Thyroid gland (tissue), 4 donors: ENCODE measurements around the gene KREMEN1. TPM values are rescaled to one million over a fixed set of nuclear protein-coding genes. Genes with fewer than 3 reads are reported as not detected.

Experiments
- DNase-seq, 2 donors: peaks; one replicate each; pipeline ENCODE4 v3.0.0-alpha.2; 2019
- H3K27ac ChIP-seq, 3 donors: fragments of 200-600 bp; sonication (generic); 1 replicate in 2 of 3; 2 replicates in 1 of 3; pipeline ENCODE4 v1.5.1; 2016 to 2019; ENCODE audit warnings: mild to moderate bottlenecking in 1 of 3, moderate library complexity in 1 of 3
- H3K27me3 ChIP-seq: fragments of 200-600 bp; sonication (generic); one replicate; pipeline ENCODE4 v1.5.1; 2019
- H3K36me3 ChIP-seq, 2 donors: fragments of 200-600 bp; sonication (generic); one replicate each; pipeline ENCODE4 v1.5.1; 2016 to 2019
- H3K4me1 ChIP-seq, 2 donors: fragments of 200-600 bp; sonication (generic); one replicate each; pipeline ENCODE4 v1.5.1; 2017 to 2019
- H3K4me3 ChIP-seq, 3 donors: fragments of 200-600 bp; sonication (generic); replicated peaks in 1 of 3; 1 replicate in 2 of 3; 2 replicates in 1 of 3; pipeline ENCODE4 v1.5.1; 2016; ENCODE audit warnings: mild to moderate bottlenecking in 1 of 3
- H3K9me3 ChIP-seq: fragments of 200-600 bp; sonication (generic); one replicate; pipeline ENCODE4 v1.5.1; 2017
- CTCF ChIP-seq, 6 experiments: fragments of 200-600 bp in 3 of 6; fragments of 450-650 bp in 3 of 6; sonication (generic) in 3 of 6; IDR thresholded peaks; one replicate each; pipeline ENCODE4 v1.5.1; 2016 to 2019; ENCODE audit warnings: antibody characterized with exemption in 6 of 6, mild to moderate bottlenecking in 2 of 6, inconsistent platforms in 1 of 6, moderate library complexity in 1 of 6
- POLR2A ChIP-seq, 2 donors: fragments of 450-650 bp; IDR thresholded peaks; one replicate each; pipeline ENCODE4 v1.6.1; 2017; ENCODE audit warnings: antibody characterized with exemption in 2 of 2, mild to moderate bottlenecking in 2 of 2, moderate library complexity in 1 of 2
- WGBS, 2 donors: methylation state at CpG; one replicate each; pipeline ENCODE4 v1.1.5; 2017; 5-methylcytosine and 5-hydroxymethylcytosine counted together
- intact Hi-C: fragments of 100-400 bp; cut with DNase I; formaldehyde crosslinking; loops from one replicate; pipeline ENCODE4 v1.15.1; 2023
- total RNA-seq, 4 donors: library from RNA; depleted of rRNA; stranded (reverse); fragments of >200 nt; gene quantifications; one replicate each; pipeline ENCODE4 v1.2.3, GENCODE V29; 2016

KREMEN1 gene
- total RNA-seq, 4 donors from 2014 or later: 18.1 to 27.1 (median 25.6) TPM

- WGBS, 2 donors: 24 to 31% methylated on average over 5 of the region's 5 CpGs
- intact Hi-C loops: no loop called here
- Histone ChIP-seq H3K4me3 (no peak overlapping the region), H3K4me1 (peaks cover 13 to 14% of the 10 kb centered on the region in 2 donors), H3K9me3 (no peaks in the 10 kb centered on the region), H3K27ac (peak overlapping the region; percentile 70 to 83 (median 76)), H3K27me3 (no peaks in the 10 kb centered on the region), H3K36me3 (no peaks in the 10 kb centered on the region)
- DNase-seq: peak; percentile 33 to 39
- TF ChIP-seq CTCF (IDR thresholded peaks at IDR 0.05) (no peak), POLR2A (IDR thresholded peaks at IDR 0.05) (no peak)
Observed at GRCh38 chr22:29121124-29121523, 48.3 kb downstream of the KREMEN1 start.

GRCh38 chr22:29122041-29122440 lies 49.2 kb downstream of the KREMEN1 start:
- H3K4me3 ChIP-seq: no peak overlapping the region
- DNase-seq: no peak
- no peak overlapping the region for H3K27ac ChIP-seq
- no peaks in the 10 kb centered on the region for H3K36me3 ChIP-seq
- intact Hi-C loops: no loop called here
- TF ChIP-seq CTCF (IDR thresholded peaks at IDR 0.05): no peak
- no peak for TF ChIP-seq POLR2A (IDR thresholded peaks at IDR 0.05)
- no peaks in the 10 kb centered on the region for H3K9me3 ChIP-seq
- no peaks in the 10 kb centered on the region for H3K27me3 ChIP-seq
- peaks cover 21 to 22% of the 10 kb centered on the region in 2 donors for H3K4me1 ChIP-seq

GRCh38 chr22:29124777-29125442 lies 52.1 kb downstream of the KREMEN1 start:
- Histone ChIP-seq H3K36me3 (no peaks in the 10 kb centered on the region), H3K27me3 (no peaks in the 10 kb centered on the region), H3K4me3 (no peak overlapping the region), H3K27ac (no peak overlapping the region), H3K4me1 (peaks cover 25 to 41% of the 10 kb centered on the region in 2 donors), H3K9me3 (no peaks in the 10 kb centered on the region)
- 88 to 93% methylated on average over 10 of the region's 10 CpGs for WGBS, 2 donors
- no peak for DNase-seq
- TF ChIP-seq POLR2A (IDR thresholded peaks at IDR 0.05) (no peak), CTCF (IDR thresholded peaks at IDR 0.05) (no peak)
- intact Hi-C loops: no loop called here

- intact Hi-C loops: no loop called here
- DNase-seq: no peak
- no peak overlapping the region for H3K27ac ChIP-seq
- no peaks in the 10 kb centered on the region for H3K36me3 ChIP-seq
- H3K9me3 ChIP-seq: no peaks in the 10 kb centered on the region
- WGBS, 2 donors: 84 to 89% methylated on average over 2 of the region's 2 CpGs
- no peaks in the 10 kb centered on the region for H3K27me3 ChIP-seq
- TF ChIP-seq CTCF (IDR thresholded peaks at IDR 0.05) (no peak), POLR2A (IDR thresholded peaks at IDR 0.05) (no peak)
- peaks cover 25 to 41% of the 10 kb centered on the region in 2 donors for H3K4me1 ChIP-seq
- no peak overlapping the region for H3K4me3 ChIP-seq
Observed at GRCh38 chr22:29125443-29125778, 52.6 kb downstream of the KREMEN1 start.

GRCh38 chr22:29125844-29126243 lies 53.0 kb downstream of the KREMEN1 start:
- Histone ChIP-seq H3K4me3 (no peak overlapping the region), H3K27ac (peak overlapping the region in 2 of 3 donors; percentile 50 to 63), H3K9me3 (no peaks in the 10 kb centered on the region), H3K36me3 (no peaks in the 10 kb centered on the region), H3K27me3 (no peaks in the 10 kb centered on the region), H3K4me1 (peaks cover 22 to 38% of the 10 kb centered on the region in 2 donors)
- TF ChIP-seq CTCF (IDR thresholded peaks at IDR 0.05): no peak
- TF ChIP-seq POLR2A (IDR thresholded peaks at IDR 0.05): no peak
- intact Hi-C loops: no loop called here
- no peak for DNase-seq
- 95% methylated on average over 5 of the region's 5 CpGs for WGBS, 2 donors
